Activated gamma-delta T cell treated with Interleukin-2 at 50 U/mL for 16 hours (primary cell): Measurements from ENCODE around the gene SEBOX.

Experiments used
- DNase-seq: peaks from one replicate; pipeline ENCODE4 v3.0.0-alpha.2; 2020

SEBOX gene

DNA sequence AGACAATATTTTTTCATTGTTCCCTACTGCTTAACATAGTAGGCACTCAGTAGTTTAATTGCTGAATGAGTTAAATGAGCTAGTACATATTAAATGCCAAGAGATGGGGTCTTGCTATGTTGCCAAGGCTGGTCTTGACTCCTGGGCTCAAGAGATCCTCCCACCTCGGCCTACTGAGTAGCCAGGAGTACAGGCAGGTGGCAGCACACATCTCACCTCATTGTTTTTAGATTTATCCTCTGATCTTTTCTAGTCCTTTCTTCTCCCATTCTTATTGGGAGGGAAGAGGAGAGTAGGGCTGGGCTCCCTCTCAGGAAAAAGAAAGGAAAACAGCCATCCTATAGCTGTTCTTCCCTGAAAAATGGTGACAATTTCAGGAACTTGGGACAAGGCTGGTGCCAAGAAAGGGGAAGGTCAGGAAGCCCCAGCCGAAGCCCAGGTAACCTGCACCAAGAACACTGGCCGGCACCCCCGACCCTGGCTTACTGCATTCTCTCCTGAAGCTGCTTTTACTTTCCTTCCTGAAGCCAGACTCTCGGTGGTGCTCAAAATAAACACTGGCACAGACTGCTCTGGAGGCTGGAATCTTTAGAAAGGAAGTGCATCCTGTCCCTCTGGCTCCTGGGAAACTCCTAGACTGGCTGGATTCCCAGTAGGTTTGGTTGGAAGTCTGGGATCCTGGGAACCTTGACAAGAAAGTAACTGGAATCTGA lies 26.8 kb downstream of the SEBOX start:
- no peak for DNase-seq

DNA sequence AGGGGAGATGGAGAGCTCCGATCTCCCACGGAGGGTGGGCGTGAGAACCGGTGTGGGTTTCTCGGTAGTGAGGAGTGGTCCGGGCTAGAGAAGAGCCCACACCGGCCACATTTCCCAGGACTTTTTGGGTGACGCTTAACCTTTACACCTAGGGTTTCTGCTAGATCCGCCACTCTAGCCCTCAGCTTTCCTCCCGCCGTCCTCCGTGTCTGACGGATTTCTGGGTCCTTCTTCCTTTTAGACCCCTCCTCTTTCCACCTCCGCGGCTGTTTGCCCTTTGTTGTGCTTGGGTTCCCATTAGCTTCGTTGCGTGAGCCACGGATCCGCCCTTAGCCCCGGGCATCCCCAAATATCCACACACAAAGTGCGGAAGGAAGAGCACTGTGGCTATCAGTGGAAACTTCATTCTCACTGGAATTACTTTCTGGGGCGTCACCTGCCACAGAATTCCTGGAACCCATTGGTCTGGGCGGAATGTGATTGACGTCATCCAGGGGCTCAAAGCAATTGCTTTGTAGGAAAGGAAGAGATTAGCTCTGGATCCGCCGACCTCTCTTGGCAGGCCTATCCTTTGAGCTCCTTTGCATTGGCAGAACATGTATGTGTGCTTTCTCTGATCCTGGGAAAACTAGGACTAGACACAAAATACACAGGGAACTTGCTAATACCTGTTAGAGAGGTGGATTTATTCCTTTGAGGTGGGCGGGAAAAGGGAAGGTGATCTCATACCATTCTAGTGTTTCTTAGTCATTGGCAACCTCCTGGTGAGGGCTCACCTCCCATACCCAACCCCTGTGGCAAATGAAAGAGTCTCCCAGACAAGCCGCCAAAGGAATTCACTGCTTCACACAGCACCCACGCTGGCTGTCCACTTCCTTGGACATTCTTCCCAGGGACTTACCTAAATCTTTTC lies 28.8 kb downstream of the SEBOX start:
- DNase-seq, result no peak

DNA sequence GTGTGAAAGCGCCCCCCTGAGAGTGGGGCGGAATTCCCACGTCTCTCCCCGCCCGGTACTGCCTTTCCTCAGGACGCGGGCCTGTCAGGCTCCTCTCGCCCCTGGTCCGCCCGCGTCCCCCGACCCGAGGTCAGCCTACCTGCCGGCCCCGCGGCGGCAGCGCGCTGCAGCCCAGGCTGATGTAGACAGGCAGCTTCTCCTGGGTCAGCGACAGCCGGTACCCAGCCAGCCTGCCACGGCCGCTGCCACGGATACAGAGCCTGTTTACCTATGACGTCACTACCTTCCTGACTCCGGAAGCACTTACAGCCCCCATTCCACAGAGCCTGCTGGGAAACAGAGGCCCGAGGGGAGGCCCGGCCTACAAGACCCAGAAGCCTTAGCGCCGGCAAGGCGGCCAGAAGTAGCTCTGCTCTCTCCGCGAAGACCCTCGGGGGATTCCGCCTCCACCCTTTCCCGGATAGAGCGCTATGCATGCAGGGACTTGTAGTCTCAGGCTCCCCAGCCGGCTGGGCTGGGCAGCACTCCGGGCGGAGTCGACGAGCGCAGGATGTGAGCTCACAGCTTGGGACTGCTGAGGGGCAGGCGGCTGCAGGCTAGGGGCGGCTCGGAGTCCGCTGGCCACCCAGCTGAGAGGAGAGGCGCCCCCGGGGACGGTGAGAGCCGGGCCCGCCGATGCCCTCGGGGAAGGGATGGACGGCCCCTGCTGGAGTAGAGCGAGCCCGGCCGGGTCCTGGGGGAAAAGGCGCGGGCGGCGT lies 29.6 kb downstream of the SEBOX start, which contains the start of the genes IFT20 and TNFAIP1:
TSS of gene IFT20 (minus strand) at position 272 of the 758 bp plus-strand sequence. CDS start 3,487 bp downstream, outside the sequence.
TSS of gene TNFAIP1 (plus strand) at position 561 of the 758 bp plus-strand sequence. CDS start 3,761 bp downstream, outside the sequence.
- DNase-seq, result peak; percentile 97

DNA sequence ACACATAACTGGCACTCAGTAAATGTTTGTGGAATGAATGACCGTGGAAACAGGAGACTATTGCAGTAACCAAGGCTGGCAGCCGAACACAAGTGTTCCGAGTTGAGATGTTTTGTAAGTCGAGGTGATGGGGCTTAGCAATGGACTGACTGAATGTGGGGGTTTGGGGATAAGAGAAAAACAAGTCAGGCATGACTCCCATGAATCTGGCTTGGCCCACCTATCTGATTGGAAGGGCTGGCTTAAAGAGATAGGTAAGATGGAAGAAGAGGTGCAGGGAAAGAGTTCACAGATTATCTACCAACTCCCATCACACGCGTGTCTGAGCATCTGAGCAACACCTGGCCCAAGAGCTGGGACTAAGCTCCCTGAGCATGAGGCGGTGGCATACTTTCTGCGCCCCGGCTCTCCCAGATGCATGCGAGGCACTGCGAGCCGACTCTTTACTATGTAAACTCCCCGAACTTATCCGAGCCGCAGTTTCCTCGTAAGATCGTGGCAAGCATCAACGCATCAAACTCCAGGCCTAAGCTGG lies 30.3 kb downstream of the SEBOX start:
- DNase-seq, result no peak

DNA sequence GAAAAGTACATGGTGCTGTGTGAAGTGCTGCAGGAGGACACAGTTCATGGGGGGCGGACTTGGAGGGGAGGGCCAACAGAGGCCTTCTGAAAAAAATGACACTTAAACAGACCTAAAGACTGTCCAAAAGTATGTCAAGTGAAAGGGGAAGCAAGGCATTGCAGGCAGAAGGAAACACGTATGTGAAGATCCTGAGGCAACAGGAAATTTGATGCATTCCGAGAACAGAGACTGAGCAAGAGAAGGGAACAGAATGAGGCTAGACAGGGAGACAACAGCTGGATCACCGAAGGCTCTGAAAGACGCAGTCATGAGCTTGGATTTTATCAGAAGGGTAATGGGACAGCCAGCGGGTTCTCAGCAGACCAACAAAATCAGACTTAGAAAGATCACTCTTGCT lies 30.8 kb downstream of the SEBOX start:
- DNase-seq, result no peak

DNA sequence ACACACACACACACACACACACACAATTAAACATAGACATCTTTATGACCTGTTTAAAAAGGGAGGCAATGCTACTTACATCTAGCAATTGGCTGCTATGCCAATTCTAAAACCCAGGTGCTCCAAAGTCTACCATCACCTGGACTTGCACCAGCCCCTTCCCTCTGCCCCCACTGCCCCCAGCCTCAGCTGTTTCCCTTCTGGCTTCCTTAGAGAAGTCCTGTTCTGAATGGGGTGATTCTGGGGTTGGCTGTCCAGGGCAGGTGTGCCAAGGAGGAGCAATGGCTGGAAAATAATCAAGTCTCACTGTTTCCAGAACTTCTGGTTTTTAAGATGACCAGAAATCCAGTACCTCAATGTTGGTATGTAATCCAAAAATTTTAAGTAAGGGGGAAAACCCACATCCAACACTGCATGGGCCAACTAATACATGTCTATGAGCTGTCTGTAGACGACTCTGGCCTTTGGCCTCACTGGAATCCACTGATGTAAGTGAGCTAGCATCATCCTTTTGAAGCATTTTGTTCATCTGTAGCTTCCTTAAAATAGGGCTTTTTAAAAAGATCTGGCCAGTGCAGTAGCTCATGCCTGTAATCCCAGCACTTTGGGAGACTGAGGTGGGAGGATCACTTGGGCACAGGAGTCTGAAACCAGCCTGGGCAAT lies 31.8 kb downstream of the SEBOX start:
- DNase-seq, result no peak

DNA sequence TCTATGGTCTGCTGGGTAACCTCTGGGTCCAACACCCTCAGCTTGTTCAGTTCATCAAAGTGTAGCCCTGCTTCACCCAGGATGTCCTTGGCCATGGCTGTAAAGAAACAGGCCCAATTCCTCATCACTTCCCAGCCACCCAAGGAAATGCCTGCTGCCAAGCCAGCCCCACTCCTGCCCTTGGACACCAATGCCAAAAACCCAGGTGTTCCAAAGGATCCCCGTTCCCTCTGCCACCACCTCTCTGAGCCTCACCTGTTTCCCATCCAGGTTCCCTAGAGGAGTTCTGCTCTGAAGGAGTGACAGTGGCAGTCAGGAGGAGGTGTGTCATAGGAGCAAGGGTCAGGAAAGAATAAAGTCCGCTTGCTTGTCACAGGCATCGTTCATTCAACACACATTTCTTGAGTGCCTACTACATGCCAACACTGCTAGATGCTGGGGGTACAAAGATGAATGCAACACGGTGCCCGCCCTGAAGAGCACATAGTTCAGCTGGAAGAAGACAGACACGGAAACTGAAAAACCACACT lies 33.0 kb downstream of the SEBOX start:
- no peak for DNase-seq

DNA sequence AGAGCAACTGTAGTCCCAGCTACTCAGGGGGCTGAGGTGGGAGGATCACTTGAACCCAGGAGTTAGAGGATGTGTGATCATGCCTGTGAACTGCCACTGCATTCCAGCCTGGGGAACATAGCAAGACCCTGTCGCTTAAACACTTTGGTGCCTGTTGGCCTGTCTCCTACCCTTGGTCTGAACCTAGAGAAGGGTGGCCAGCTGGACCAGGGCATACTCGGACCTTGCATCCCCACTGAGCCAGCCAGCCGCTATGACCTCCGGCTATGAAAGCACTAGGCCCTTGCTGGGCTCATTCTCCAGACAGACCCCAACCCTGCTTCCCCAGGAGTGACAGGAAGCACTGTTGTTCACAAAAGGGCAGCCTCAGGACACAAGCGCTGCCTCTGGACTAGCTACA lies 34.3 kb downstream of the SEBOX start:
- no peak for DNase-seq

DNA sequence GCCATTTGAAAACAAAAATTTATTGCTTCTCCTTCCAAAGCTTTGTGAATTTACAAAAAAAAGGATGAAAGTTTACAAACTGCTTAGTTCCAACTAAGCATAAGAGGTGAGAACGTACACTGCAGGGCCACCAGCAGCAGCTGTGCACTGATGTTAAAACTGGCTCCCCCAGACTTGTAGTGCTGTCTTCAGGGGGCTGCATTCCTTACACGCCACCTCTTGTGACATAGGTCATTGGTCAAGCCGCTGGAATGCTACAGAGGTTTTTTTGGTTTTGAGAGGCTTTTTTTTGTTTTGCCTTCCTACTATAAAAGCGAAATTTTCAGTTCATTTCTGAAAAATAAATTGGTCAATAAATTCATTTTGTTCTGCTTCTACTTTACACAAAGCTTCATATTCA lies 36.7 kb downstream of the SEBOX start:
- DNase-seq, result no peak

DNA sequence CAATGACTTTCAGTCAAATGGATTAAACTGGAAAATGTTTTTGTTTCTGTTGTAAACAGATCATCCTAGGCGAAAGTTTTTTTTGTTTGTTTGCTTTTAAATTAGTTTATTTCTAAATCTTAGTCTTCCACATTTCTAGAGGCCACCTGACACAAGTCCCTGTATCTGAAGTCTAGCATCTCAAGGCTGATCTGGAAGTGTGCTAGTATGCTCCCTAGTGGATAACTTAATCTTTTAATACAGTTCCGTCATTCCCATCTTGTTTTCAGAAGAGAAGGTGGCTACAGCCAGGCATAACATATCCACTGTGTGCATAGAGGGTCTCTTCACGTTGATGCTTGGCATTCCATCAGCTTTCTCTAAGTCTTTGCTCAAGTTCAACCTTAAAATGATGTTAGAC lies 37.3 kb downstream of the SEBOX start:
- DNase-seq, result no peak

DNA sequence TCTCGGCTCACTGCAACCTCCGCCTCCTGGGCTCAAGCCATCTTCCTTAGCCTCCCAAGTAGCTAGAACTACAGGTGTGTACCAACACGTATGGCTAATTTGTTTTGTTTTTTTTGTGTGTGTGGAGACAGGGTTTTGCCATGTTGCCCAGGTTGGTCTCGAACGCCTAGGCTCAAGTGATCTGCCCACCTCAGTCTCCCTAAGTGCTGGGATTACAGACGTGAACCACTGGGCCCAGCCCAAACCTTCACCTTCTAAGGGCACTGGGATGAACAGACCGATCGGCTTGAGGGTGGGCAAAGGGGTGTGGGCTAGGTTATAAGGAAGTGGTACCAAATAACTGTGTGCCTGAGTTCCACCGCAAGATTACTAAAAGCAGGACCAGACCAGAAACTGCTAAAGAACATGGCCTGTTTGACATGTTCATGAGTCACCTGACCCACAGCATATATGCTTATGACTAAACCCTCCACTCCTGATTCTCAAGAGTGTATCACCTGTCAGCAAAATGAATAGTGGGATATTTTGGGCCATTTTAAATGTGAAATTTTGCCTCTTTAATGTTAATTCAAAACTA lies 37.9 kb downstream of the SEBOX start:
- no peak for DNase-seq

DNA sequence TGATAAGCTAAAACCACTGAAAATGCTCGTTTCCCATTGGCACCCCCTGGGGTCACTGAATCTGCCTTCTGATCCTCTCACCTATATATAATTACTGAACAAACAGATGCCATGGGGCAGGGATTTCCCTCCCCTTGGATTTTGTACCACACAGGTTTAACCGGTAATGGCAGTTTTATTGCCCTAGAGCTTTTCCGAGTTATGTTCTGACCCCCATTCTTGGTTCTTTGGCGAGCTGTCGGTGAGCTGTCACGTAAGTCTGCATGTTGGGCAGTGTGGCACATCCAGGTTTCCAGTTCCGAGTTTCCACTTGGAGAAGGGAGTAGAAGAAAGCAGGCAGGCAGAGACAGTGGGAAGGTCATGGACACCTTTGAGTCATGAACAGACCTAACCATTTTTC lies 38.9 kb downstream of the SEBOX start:
- no peak for DNase-seq

DNA sequence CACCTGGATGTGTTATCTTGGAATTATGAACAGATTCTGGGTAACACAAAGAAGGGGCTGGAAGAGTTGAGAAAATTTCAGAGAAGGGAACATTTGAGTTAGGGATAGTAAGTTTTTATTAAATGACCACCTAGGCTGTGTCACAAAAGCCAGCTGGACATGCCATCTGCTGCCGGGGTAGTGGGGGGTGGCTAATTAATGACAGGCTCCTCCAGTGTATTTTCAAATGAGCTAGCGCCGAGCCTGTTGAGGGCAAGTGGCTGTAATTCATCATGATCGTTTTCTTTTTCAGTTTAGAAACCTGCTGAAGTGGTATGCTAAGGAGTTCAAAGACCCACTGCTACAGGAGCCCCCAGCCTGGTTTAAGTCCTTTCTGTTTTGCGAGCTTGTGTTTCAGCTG lies 39.8 kb downstream of the SEBOX start:
- no peak for DNase-seq

DNA sequence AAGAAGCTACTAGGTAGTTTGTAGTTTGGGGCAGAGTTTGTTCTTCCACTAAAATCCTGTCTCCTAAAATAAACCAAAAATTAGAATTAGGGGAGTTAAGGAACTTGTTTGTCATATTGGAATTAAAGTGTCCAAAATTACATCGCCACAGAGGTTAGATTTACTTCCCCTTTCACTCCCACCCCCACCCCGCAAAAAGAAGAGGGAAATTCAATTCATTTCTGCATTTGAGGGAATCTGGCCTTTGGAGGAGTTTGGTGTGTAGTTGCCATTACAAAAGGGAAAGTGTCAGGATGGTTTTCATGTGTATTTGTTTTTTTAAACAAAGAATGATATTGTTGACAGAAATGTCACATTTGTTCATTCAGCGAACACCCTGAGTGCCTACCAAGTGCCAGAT lies 40.2 kb downstream of the SEBOX start:
- no peak for DNase-seq

DNA sequence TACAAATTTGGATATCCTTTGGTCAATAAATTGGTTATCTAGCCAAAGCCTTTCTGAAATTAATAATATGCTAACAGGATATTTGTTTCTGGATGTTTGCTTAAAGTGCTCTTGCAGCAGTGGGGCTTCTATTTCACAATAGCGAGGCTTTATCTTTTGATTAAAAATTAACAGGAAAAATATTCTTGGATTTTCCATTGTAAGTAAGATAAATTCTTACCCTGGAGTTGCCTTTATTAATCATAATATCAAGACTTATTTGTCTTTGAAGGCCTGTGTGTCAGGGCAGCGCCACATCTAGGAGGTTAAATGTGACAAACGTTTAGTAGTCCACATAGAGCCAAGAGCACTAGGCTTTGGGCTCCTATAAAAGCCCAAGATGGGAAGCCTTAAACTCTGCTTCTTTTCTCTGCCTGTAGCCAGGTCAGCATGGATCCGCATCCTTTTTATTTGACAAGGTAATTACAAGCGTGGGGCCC lies 40.7 kb downstream of the SEBOX start:
- no peak for DNase-seq

DNA sequence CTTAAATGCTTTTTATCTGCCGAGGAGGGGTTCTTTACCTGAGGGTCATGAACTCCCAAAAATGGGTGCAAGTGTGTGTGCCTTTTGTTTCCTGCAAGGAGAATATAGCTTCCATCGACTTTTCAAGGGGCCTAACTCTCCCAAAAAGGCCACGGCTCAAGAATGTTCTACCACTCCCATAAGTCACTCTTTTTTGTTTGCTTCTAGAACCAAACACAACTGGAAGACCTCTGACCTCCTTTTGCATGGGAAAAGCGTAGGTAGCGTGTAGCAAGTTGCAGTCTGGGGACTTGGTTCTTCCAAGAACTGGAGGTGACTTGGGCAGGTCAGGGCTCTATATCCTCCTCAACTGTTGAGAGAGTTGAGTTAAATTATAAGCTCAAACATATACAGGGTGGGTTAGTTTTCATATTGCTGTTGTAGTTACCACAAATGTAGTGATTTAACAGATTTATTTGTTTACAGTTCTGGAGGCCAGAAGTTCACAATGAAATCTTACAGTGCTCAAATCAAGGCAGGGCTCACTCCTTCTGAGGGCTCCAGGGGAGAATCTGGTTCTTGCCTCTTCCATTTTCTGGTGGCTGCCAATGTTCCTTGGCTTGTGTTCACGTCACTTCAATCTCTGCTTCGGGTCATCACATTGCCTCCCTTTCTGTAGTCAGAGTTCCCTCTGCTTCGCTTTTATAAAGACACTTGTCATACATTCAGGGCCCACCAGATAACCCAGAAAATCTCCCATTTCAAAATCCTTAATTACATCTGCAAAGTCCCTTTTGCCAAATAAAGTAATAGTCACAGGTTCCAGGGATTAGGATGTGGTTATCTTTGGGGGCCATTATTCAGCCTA lies 44.6 kb downstream of the SEBOX start:
- DNase-seq, result no peak

DNA sequence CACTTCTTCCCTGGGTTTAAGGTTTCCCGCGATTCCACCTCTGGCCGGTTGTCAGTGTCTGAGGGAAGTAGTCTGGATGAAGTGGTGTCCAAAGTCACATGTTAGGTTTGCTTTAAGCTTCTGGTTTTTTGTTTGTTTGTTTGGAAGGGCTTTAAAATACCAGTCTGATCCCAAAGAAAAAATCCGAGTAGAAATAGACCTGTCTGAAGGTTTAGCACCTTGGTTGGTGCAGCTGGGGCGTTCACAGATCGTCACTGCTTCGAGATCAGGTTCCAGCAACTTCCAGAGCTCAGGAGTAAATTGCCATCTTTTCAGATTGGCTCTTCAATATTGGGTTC lies 45.4 kb downstream of the SEBOX start:
- DNase-seq, result no peak

DNA sequence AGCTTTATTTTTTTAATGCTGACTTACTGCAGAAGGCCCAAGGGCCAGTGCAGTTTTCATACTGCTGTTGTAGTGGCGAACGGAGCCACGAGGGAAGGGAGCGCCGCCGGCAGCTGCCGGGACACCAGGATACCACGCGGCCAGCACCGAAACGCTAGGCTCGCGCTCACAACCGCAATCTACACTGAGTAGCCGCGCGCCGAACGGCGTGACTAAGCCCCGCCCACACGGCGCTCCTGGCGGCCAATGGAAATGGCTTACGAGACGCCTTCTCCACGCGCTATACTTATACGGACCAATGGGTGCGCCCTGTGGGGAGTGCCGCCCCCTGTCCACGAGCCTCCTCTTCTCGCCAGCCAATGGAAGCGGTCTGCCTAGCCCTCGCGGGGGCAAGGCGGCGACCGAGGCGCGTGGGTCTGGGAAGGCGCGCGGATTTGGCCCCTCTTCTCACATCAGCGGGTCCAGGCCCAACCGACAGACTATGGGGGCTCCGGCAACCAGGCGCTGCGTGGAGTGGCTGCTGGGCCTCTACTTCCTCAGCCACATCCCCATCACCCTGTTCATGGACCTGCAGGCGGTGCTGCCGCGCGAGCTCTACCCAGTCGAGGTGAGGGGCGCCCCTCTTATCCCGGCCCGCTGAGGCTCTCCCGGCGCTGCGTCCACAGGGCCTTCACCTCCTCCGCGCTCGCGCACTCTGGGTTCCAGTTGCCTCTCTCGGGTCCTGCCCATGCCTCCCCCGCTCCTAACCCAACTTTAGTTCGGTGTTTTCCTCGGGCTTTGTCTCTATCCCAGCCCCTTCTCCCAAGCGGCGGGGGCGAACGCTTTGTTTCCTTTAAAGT lies 46.0 kb downstream of the SEBOX start, which contains the start of gene TMEM97:
TSS of gene TMEM97 (plus strand) at position 442 of the 839 bp plus-strand sequence. CDS start at position 482, 40 bp downstream.
- DNase-seq, result peak; percentile 91

DNA sequence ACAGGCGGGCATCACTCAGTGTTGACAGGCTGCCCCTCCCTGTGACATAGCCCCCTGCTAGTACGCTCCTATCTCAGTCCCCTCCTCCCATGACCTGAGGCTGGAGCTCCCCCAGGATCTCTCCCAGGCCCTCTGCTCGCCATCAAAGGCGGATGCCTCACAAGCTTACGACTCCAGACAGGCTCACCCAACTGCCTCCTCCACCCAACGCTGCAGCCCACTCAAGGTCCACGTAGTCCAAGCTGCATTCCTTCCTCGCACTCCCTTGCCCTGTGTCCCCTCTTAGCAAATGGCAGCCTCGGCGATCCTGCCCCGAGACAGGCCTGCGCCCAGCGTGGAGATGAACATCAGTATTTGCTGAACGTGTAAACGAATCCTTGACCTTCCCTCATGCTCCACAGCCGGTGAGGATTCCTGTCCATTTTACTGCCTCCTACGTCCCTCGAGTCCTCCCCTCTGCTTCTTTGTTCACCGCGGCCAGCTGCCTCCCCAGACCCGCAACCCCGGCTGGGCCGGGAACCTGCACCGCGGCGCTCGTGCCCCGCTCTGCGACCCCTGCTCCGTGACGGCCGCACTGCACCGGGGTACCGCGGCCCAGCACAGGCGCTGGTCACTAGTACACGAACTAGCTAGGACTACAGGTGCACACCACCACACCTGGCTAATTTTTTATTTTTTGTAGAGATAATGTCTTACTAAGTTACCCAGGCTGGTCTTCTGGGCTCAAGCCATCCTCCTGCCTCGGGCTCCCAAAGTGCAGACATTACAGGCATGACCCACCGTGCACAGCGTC lies 46.8 kb downstream of the SEBOX start:
- DNase-seq, result no peak
